Lower leg skin (tissue), 4 donors: ENCODE results near the gene TIMP2. TPM values are rescaled to one million over a fixed set of nuclear protein-coding genes. Genes with fewer than 3 reads are reported as not detected.
"Not testable (repeated sequence)": the region's sequence is repeated elsewhere in the genome, so short reads cannot be mapped to it uniquely, and the experiment has no call there.

Source experiments
- DNase-seq, 2 donors: peaks; one replicate each; pipeline ENCODE4 v3.0.0-alpha.2; 2019; ENCODE audit warnings: low spot score in 2 of 2
- H3K4me3 ChIP-seq: fragments of 200-600 bp; sonication (generic); 2 replicates; pipeline ENCODE4 v1.5.1; 2017; ENCODE audit warnings: mild to moderate bottlenecking, low read depth; ENCODE audit not compliant: poor library complexity, severe bottlenecking
- CTCF ChIP-seq, 3 donors: fragments of 450-650 bp; IDR thresholded peaks; one replicate each; pipeline ENCODE4 v1.5.1; 2016; ENCODE audit warnings: antibody characterized with exemption in 3 of 3, mild to moderate bottlenecking in 3 of 3, moderate library complexity in 2 of 3
- POLR2A ChIP-seq, 2 donors: fragments of 450-650 bp; IDR thresholded peaks; one replicate each; pipeline ENCODE4 v1.6.1; 2016 to 2017; ENCODE audit warnings: antibody characterized with exemption in 2 of 2, mild to moderate bottlenecking in 1 of 2, moderate library complexity in 1 of 2
- WGBS, 2 donors: methylation state at CpG; one replicate each; pipeline ENCODE4 v1.1.5; 2018; 5-methylcytosine and 5-hydroxymethylcytosine counted together
- intact Hi-C: fragments of 100-400 bp; cut with DNase I; formaldehyde crosslinking; loops from one replicate; pipeline ENCODE4 v1.15.0; 2023; ENCODE audit warnings: low total_unique reads
- total RNA-seq, 4 donors: library from RNA; depleted of rRNA; stranded (reverse); fragments of >200 nt; gene quantifications; one replicate each; pipeline ENCODE4 v1.1.0, GENCODE V29; 2016

Gene TIMP2
- total RNA-seq, 4 donors from 2014 or later: 69.7 to 203 (median 94.8) TPM

GRCh38 chr17:78873519-78874340 is 51.5 kb downstream of the TIMP2 start:
- intact Hi-C loops: no loop called here
- DNase-seq: no peak
- TF ChIP-seq CTCF (IDR thresholded peaks at IDR 0.05): no peak
- TF ChIP-seq POLR2A (IDR thresholded peaks at IDR 0.05): no peak
- 66 to 72% methylated on average over 21 of the region's 21 CpGs for WGBS, 2 donors
- no peak overlapping the region for H3K4me3 ChIP-seq

DNA sequence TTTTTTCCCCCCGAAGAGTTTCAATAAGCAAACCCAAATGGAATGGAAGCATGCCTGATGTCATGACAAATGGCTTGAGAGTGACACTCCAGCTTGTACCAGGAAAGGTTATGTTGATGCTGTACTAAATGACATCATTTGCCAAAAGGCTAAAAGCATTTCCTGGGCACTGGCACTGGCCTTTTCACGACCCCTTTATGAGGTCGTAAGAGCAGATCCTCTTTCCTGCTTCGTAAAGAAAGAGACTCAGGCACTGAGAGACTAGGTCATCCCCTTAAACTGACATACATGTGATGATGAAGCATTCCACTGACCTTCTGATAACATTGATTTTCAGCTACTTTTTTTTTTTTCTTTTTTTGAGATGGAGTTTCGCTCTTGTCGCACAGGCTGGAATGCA is 52.7 kb downstream of the TIMP2 start:
- intact Hi-C loops: no loop called here
- 85% methylated on average over 6 of the region's 6 CpGs for WGBS, 2 donors
- H3K4me3 ChIP-seq: no peak overlapping the region
- no peak for DNase-seq
- TF ChIP-seq CTCF (IDR thresholded peaks at IDR 0.05): no peak
- TF ChIP-seq POLR2A (IDR thresholded peaks at IDR 0.05): no peak

DNA sequence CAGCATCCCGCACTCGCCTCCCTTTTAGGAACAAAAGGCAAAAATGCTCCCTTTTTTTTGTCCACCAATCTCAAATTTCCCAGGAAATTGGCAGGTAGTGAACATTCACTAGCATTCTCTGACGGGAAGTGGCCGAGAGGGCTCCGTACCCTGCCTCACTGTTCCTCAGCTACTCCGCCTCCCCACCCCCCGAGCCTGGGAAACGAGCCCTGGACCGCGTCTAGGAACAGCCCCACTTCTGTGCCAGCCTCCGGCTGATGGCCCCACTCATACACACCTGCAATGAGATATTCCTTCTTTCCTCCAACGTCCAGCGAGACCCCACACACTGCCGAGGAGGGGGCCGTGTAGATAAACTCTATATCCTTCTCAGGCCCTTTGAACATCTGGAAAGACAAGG is 54.6 kb downstream of the TIMP2 start:
- DNase-seq: no peak
- intact Hi-C loops: no loop called here
- no peak for TF ChIP-seq POLR2A (IDR thresholded peaks at IDR 0.05)
- TF ChIP-seq CTCF (IDR thresholded peaks at IDR 0.05): no peak
- WGBS, 2 donors: 78 to 82% methylated on average over 15 of the region's 15 CpGs
- no peak overlapping the region for H3K4me3 ChIP-seq

- no peak overlapping the region for H3K4me3 ChIP-seq
- no peak for TF ChIP-seq CTCF (IDR thresholded peaks at IDR 0.05)
- TF ChIP-seq POLR2A (IDR thresholded peaks at IDR 0.05): no peak
- intact Hi-C loops: loop anchor here (5.0 kb wide), 1 partner anchor 104 kb away; no protein-coding TSS in a partner anchor
- WGBS, 2 donors: 58 to 60% methylated on average over 7 of the region's 7 CpGs
- no peak for DNase-seq
These were observed 56.8 kb downstream of the TIMP2 start for GRCh38 chr17:78868391-78868790.

GRCh38 chr17:78867046-78867445 is 58.1 kb downstream of the TIMP2 start:
- not testable (repeated sequence) for H3K4me3 ChIP-seq, DNase-seq
- intact Hi-C loops: loop anchor here (5.0 kb wide), 1 partner anchor 105 kb away; no protein-coding TSS in a partner anchor
- 75 to 82% methylated on average over 3 of the region's 3 CpGs for WGBS, 2 donors

DNA sequence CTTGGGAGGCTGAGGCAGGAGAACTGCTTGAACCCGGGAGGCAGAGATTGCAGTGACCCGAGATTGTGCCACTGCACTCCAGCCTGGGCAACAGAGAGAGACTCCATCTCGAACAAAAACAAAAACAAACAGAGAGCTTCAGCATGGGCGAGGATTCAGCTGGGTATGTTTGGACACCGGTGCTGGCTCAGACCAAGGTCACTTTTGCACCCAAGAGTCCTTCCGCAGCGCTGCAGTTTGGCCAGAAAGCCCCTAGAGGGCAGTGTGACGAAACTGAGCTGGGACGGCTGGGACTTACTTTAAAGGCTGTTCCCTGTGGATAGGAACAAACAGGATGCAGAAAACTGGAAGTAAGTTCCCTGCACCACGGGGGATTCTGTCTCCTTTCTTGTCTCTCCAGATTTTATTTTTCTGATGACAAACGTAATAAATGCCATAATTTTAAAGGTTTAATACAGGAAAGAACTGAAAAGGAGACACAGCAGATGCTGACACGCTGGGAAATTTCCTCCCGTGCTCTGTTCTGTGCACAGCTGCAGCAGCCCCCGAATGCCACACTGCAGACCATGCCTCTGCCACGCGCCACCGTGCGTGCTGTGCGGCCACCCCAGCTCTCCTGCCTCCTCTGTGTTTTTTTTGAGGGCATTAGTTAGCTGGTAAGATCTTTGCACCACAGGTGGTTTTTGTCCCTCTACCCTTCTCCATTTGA is 59.4 kb downstream of the TIMP2 start:
- intact Hi-C loops: loop anchor here (5.0 kb wide), 1 partner anchor 106 kb away; no protein-coding TSS in a partner anchor
- peak in 1 of 3 donors; percentile 90 for TF ChIP-seq CTCF (IDR thresholded peaks at IDR 0.05)
- no peak for TF ChIP-seq POLR2A (IDR thresholded peaks at IDR 0.05)
- 27 to 28% methylated on average over 19 of the region's 19 CpGs for WGBS, 2 donors
- H3K4me3 ChIP-seq: no peak overlapping the region
- peak; percentile 75 to 95 for DNase-seq
